ENCODE results near the gene PGPEP1. TPM values are rescaled to one million over a fixed set of nuclear protein-coding genes. Genes with fewer than 3 reads are reported as not detected.
A peak's percentile ranks its signal among the peaks of the same experiment; 100 is the strongest.
"Not testable (repeated sequence)": the region's sequence is repeated elsewhere in the genome, so short reads cannot be mapped to it uniquely, and the experiment has no call there.

Gene PGPEP1
- total RNA-seq, 1 experiment from 2014 or later, result 6.5 TPM

DNA sequence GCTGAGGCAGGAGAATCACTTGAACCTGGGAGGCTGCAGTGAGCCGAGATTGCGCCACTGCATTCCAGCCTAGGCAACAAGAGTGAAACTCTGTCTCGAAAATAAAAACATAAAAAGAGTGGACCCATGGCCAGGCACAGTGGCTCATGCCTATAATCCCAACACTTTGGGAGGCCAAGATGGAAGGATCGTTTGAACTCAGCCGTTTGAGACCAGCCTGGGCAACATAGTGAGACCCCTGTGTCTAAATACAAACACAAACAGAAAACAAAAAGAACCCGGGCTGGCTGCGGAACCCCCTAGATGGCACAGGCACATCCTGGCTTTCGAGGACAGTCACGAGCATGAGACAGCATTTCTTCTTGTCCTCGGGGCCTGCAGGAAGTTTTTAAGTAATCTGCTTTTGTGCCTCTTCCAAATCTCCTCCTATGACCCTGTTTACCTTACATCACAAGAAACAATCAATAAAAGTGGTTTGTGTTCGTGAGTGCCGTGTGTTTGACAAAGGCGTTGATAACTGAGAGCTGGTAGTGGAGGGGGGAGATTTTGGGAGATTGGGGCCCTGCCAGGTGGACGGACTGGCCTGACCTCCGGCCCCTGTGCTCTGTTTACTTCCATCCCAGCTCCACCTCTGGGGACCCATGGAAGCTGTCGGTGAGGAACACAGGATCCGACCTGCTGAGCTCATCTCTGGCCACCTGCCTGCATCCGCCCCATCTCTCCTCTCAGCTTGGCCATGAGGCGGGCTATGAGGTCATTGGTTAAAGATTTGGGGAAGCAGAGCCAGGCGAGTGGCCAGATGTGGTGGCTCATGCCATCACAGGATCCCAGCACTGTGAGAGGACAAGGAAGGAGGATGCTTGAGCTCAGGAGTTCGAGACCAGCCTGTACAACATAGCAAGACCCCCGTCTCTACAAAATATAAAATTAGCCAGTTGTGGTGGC, 39.7 kb downstream of the PGPEP1 start:
- no peaks in the 10 kb centered on the region for H3K9me3 Mint-ChIP-seq (ENCODE audit: unreplicated experiment)
- TF ChIP-seq, protein P1, sequence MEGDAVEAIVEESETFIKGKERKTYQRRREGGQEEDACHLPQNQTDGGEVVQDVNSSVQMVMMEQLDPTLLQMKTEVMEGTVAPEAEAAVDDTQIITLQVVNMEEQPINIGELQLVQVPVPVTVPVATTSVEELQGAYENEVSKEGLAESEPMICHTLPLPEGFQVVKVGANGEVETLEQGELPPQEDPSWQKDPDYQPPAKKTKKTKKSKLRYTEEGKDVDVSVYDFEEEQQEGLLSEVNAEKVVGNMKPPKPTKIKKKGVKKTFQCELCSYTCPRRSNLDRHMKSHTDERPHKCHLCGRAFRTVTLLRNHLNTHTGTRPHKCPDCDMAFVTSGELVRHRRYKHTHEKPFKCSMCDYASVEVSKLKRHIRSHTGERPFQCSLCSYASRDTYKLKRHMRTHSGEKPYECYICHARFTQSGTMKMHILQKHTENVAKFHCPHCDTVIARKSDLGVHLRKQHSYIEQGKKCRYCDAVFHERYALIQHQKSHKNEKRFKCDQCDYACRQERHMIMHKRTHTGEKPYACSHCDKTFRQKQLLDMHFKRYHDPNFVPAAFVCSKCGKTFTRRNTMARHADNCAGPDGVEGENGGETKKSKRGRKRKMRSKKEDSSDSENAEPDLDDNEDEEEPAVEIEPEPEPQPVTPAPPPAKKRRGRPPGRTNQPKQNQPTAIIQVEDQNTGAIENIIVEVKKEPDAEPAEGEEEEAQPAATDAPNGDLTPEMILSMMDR (IDR thresholded peaks at IDR 0.05; ENCODE audit: unreplicated experiment), result no peak
- ChIA-PET POLR2A (no interaction called here), CTCF (interaction anchor here (0.6 to 1.5 kb wide), 5 partner anchors 10 to 486 kb away, joined by 3 to 5 read pairs (median 4); no protein-coding TSS in a partner anchor)
- H3K4me1 Mint-ChIP-seq (ENCODE audit: insufficient read depth, unreplicated experiment), result peaks cover 10% of the 10 kb centered on the region
- H3K4me3 Mint-ChIP-seq (ENCODE audit: unreplicated experiment), result no peak overlapping the region
- intact Hi-C loops (cut with micrococcal nuclease), result no loop called here
- H3K27me3 Mint-ChIP-seq (ENCODE audit: insufficient read depth, unreplicated experiment), result no peaks in the 10 kb centered on the region
- peak; percentile 60 for DNase-seq (ENCODE audit: unreplicated experiment)
- BruUV-seq (replicated peaks), result no TSS peak
- peaks cover 4% of the 10 kb centered on the region for H3K36me3 Mint-ChIP-seq (ENCODE audit: insufficient read depth, unreplicated experiment)
- no peak overlapping the region for H3K27ac Mint-ChIP-seq (ENCODE audit: low read depth, unreplicated experiment)

DNA sequence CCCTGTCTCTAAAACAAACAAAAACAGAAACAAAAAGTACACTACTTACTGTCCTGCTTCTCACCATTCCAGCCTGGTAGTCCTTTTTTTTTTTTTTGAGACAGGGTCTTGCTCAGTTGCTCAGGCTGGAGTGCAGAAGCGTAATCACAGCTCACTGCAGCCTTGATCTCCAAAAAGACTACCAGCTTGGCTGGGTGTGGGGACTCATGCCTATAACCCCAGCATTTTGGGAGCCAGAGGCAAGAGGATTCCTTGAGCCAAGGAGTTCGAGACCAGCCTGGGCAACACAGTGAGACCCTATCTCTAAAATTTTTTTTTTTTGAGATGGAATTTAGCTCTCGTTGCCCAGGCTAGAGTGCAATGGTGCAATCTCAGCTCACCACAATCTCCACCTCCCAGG, 40.4 kb downstream of the PGPEP1 start:
- no peak for DNase-seq (ENCODE audit: unreplicated experiment)
- no peak overlapping the region for H3K4me3 Mint-ChIP-seq (ENCODE audit: unreplicated experiment)
- no peak overlapping the region for H3K27ac Mint-ChIP-seq (ENCODE audit: low read depth, unreplicated experiment)
- intact Hi-C loops (cut with micrococcal nuclease), result no loop called here
- no peaks in the 10 kb centered on the region for H3K27me3 Mint-ChIP-seq (ENCODE audit: insufficient read depth, unreplicated experiment)
- BruUV-seq (replicated peaks), result no TSS peak
- H3K9me3 Mint-ChIP-seq (ENCODE audit: unreplicated experiment), result no peaks in the 10 kb centered on the region
- peaks cover 4% of the 10 kb centered on the region for H3K36me3 Mint-ChIP-seq (ENCODE audit: insufficient read depth, unreplicated experiment)
- TF ChIP-seq, protein P1 (IDR thresholded peaks at IDR 0.05; ENCODE audit: unreplicated experiment), result no peak
- CTCF ChIA-PET, result interaction anchor here (0.6 to 1.5 kb wide), 6 partner anchors 9 to 144 kb away, joined by 3 to 5 read pairs (median 3); no protein-coding TSS in a partner anchor
- POLR2A ChIA-PET, result interaction anchor here (0.9 kb wide), 1 partner anchor 101 kb away, joined by 3 read pairs; no protein-coding TSS in a partner anchor
- H3K4me1 Mint-ChIP-seq (ENCODE audit: insufficient read depth, unreplicated experiment), result peaks cover 17% of the 10 kb centered on the region

DNA sequence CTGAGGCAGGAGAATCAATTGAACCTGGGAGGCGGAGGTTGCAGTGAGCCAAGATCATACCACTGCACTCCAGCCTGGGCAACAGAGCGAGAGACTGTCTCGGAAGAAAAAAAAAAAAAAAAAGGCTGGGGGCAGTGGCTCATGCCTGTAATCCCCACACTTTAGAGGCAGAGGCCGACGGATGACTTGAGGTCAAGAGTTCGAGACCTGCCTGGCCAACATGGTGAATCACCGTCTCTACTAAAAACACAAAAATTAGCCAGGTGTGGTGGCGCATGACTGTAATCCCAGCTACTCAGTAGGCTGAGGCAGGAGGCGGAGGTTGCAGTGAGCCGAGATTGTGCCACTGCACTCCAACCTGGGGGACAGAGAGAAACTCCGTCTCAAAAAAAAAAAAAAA, 43.2 kb downstream of the PGPEP1 start:
- H3K36me3 Mint-ChIP-seq (ENCODE audit: insufficient read depth, unreplicated experiment), result peaks cover 23% of the 10 kb centered on the region
- H3K9me3 Mint-ChIP-seq (ENCODE audit: unreplicated experiment); H3K4me3 Mint-ChIP-seq (ENCODE audit: unreplicated experiment); BruUV-seq (replicated peaks); intact Hi-C loops (cut with micrococcal nuclease); H3K27ac Mint-ChIP-seq (ENCODE audit: low read depth, unreplicated experiment); H3K27me3 Mint-ChIP-seq (ENCODE audit: insufficient read depth, unreplicated experiment); DNase-seq (ENCODE audit: unreplicated experiment): not testable (repeated sequence)
- H3K4me1 Mint-ChIP-seq (ENCODE audit: insufficient read depth, unreplicated experiment), result peaks cover 24% of the 10 kb centered on the region
- ChIA-PET POLR2A (interaction anchor here (0.7 to 1.5 kb wide), 3 partner anchors 11 to 103 kb away, joined by 3 read pairs; no protein-coding TSS in a partner anchor), CTCF (interaction anchor here (0.6 to 1.2 kb wide), 3 partner anchors 23 to 138 kb away, joined by 3 to 6 read pairs (median 3); partner anchors contain the start of gene ELL)

DNA sequence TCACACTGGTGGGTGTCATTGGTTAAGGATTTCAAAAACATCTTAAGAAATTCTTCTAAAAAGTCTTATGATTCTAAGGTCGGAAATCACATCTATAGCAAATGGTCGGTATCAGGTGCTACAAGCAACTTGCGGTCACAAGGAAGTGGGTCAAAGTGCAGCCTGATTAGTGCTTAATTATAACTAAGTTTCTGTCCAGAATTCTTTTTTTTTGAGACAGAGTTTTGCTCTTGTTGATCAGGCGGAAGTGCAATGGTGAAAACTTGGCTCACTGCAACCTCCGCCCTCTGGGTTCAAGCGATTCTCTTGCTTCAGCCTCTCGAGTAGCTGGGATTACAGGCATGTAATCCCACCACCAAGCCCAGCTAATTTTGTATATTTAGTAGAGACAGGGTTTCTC, 44.4 kb downstream of the PGPEP1 start:
- POLR2A ChIA-PET, result interaction anchor here (0.6 to 2.0 kb wide), 2 partner anchors 34 to 35 kb away, joined by 3 to 6 read pairs; partner anchors contain the start of gene SSBP4
- peak overlapping the region; percentile 77 for H3K27ac Mint-ChIP-seq (ENCODE audit: low read depth, unreplicated experiment)
- intact Hi-C loops (cut with micrococcal nuclease), result no loop called here
- CTCF ChIA-PET, result interaction anchor here (0.7 to 1.7 kb wide), 3 partner anchors 11 to 39 kb away, joined by 3 to 5 read pairs (median 4); no protein-coding TSS in a partner anchor
- H3K9me3 Mint-ChIP-seq (ENCODE audit: unreplicated experiment), result no peaks in the 10 kb centered on the region
- no peaks in the 10 kb centered on the region for H3K27me3 Mint-ChIP-seq (ENCODE audit: insufficient read depth, unreplicated experiment)
- BruUV-seq (replicated peaks), result no TSS peak
- H3K36me3 Mint-ChIP-seq (ENCODE audit: insufficient read depth, unreplicated experiment), result peaks cover 34% of the 10 kb centered on the region
- TF ChIP-seq, protein P1 (IDR thresholded peaks at IDR 0.05; ENCODE audit: unreplicated experiment), result no peak
- no peak for DNase-seq (ENCODE audit: unreplicated experiment)
- no peak overlapping the region for H3K4me3 Mint-ChIP-seq (ENCODE audit: unreplicated experiment)
- peaks cover 24% of the 10 kb centered on the region for H3K4me1 Mint-ChIP-seq (ENCODE audit: insufficient read depth, unreplicated experiment)
